BE2C (cell line): ENCODE results near the gene KRT4.
"Not testable (repeated sequence)": the region's sequence is repeated elsewhere in the genome, so short reads cannot be mapped to it uniquely, and the experiment has no call there.

Source experiments
- DNase-seq: peaks from one replicate; pipeline ENCODE4 v3.0.0-alpha.2; 2020
- H3K27me3 ChIP-seq: fragments of 250-450 bp; sonication (Bioruptor Pico); 2 replicates; pipeline ENCODE4 v1.5.1; 2020; ENCODE audit warnings: mild to moderate bottlenecking
- H3K36me3 ChIP-seq: fragments of 250-450 bp; sonication (Bioruptor Pico); 2 replicates; pipeline ENCODE4 v1.5.1; 2020; ENCODE audit warnings: mild to moderate bottlenecking
- H3K4me1 ChIP-seq: fragments of 250-450 bp; sonication (Bioruptor Pico); 2 replicates; pipeline ENCODE4 v1.5.1; 2020
- H3K4me3 ChIP-seq: 2 replicates; pipeline ENCODE4 v1.5.1; 2011; ENCODE audit warnings: low read depth, low read length
- H3K9me3 ChIP-seq: fragments of 250-450 bp; sonication (Bioruptor Pico); 2 replicates; pipeline ENCODE4 v1.5.1; 2020
- TF ChIP-seq, protein P1 (sequence below): IDR thresholded peaks from 2 replicates; pipeline ENCODE4 v1.5.1; 2012; ENCODE audit warnings: mild to moderate bottlenecking, low read depth, low read length

Gene KRT4

DNA sequence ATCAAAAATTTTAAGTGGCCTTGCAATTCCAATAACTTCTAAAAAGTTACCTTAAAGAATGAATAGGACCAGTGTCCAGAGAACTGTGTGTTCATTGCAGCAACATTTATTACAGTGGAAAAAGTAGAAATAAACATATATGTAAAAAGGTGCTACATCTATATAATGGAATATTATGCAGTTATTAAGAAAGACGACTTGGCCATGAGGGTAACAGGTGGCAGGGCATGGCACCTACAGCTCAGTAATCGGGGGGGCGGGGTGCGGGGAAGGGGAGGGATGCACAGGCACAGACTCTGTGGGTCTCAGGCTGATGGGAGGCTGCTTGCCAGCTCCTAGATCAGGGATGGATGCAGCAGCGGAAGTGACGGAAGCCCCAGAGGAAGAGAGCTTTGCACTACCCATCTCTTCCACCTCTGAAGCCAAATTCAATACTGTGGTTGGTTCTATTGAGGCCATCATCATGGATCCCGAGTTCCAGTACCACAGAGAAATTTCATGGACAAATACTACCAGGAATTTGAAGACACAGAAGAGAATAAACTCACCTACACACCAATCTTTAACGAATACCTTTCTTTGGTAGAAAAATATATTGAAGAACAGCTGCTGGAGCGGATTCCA, 50.8 kb downstream of the KRT4 start:
- H3K36me3 ChIP-seq = no peaks in the 10 kb centered on the region
- no peaks in the 10 kb centered on the region for H3K4me1 ChIP-seq
- TF ChIP-seq, protein P1, sequence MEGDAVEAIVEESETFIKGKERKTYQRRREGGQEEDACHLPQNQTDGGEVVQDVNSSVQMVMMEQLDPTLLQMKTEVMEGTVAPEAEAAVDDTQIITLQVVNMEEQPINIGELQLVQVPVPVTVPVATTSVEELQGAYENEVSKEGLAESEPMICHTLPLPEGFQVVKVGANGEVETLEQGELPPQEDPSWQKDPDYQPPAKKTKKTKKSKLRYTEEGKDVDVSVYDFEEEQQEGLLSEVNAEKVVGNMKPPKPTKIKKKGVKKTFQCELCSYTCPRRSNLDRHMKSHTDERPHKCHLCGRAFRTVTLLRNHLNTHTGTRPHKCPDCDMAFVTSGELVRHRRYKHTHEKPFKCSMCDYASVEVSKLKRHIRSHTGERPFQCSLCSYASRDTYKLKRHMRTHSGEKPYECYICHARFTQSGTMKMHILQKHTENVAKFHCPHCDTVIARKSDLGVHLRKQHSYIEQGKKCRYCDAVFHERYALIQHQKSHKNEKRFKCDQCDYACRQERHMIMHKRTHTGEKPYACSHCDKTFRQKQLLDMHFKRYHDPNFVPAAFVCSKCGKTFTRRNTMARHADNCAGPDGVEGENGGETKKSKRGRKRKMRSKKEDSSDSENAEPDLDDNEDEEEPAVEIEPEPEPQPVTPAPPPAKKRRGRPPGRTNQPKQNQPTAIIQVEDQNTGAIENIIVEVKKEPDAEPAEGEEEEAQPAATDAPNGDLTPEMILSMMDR = no peak
- H3K9me3 ChIP-seq = no peaks in the 10 kb centered on the region
- no peak for DNase-seq
- no peaks in the 10 kb centered on the region; the same call in 1 of the 2 replicates for H3K27me3 ChIP-seq
- H3K4me3 ChIP-seq = no peak overlapping the region

DNA sequence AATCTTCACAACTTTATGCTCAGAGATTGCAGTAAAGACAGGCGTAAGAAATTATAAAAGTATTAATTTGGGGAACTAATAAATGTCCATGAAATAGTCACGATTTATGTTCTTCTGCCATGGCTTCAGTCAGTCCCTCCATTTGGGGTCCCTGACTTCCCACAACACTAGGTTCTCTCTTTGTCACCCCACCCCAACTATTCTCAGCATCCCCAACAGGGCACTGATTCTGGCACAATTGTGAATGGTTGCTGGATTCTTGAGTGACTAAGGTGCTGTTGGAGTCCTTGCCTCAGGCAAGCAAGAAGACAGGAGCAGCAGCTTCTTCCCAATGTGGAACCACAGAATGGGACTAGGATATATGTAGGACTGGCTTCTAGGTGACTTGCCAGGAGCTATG, 52.1 kb downstream of the KRT4 start:
- TF ChIP-seq, protein P1 = no peak
- no peaks in the 10 kb centered on the region for H3K36me3 ChIP-seq
- no peaks in the 10 kb centered on the region for H3K4me1 ChIP-seq
- H3K27me3 ChIP-seq = no peaks in the 10 kb centered on the region; the same call in 1 of the 2 replicates
- DNase-seq = no peak
- no peaks in the 10 kb centered on the region for H3K9me3 ChIP-seq
- no peak overlapping the region for H3K4me3 ChIP-seq

DNA sequence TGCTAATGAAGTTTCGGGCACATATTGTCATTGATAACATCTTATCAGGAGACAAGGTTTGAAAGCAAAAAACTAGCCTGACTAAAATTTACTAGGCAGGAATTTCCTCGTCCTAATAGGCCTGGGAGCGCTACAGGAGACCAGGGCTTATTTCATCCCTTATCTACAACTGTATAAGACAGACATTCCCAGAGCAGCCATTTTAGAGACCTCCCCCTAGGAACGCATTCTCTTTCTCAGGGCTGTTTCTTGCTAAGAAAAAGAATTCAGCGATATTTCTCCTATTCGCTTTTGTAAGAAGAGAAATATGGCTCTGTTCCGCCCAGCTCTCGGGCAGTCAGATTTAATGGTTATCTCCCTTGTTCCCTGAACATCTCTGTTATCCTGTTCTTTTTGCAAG, 52.7 kb downstream of the KRT4 start:
- not testable (repeated sequence) for DNase-seq, H3K4me1 ChIP-seq, H3K4me3 ChIP-seq, H3K9me3 ChIP-seq, H3K27me3 ChIP-seq, H3K36me3 ChIP-seq

DNA sequence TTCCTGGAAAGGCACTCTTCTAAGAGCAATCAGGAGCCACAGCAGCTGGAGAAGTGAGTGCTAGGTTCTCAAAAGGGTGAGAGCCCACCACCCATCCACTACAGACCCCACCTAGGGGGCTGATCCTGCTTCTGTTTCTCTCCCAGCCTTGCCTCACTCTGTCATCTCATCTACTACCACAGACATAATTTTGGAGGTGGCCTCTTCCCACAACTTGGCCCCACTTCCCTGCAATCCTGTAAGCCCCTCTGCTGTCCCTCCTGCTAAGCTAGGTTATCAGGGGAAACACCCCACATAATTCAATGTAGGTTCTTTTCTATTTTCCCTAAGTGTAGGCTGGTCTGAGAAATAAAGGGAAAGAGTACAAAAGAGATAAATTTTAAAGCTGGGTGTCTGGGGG, 53.3 kb downstream of the KRT4 start:
- no peaks in the 10 kb centered on the region for H3K36me3 ChIP-seq
- no peaks in the 10 kb centered on the region for H3K4me1 ChIP-seq
- DNase-seq = no peak
- no peaks in the 10 kb centered on the region; the same call in 1 of the 2 replicates for H3K27me3 ChIP-seq
- H3K4me3 ChIP-seq = no peak overlapping the region
- TF ChIP-seq, protein P1 = no peak
- no peaks in the 10 kb centered on the region for H3K9me3 ChIP-seq

DNA sequence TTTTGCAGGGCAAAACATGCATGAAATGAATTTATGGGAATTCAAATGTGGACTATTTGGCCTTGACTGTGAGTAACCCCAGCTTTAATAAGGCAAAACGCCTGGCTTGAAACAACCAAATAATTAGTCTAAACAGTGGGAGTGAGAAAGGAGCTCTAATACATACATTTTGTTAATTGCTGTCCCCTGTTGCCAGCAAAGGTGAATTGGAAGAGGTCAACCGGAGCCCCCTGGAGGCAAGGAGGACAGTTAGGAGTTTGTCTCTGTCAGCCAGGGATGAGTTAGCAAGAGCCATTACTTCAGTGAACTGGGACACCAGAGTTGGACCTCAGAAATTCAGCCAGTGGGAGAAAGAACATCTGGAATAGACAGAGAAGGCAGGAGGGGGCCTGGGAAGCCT, 54.2 kb downstream of the KRT4 start:
- Histone ChIP-seq H3K4me3 (no peak overlapping the region), H3K9me3 (no peaks in the 10 kb centered on the region), H3K27me3 (no peaks in the 10 kb centered on the region; the same call in 1 of the 2 replicates), H3K4me1 (no peaks in the 10 kb centered on the region), H3K36me3 (no peaks in the 10 kb centered on the region)
- TF ChIP-seq, protein P1 = no peak
- no peak for DNase-seq

DNA sequence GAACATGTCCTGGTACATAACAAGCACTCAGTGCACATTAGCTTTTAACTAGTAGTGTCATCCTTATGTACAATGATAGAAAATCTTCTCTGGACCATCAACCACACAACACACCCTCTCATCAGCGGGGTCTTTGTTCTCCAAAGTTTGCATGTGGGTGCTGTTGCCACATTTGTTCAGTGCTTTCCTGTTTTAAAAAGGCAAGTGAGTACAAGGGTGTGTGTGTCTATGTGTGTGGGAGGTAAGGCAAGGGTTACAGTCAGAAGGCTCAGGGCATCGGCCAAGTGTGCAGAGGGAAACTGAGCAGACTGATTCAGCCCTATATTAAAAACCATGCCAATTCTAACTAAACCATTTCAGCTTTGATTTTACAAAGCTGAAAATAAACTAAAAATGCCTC, 54.7 kb downstream of the KRT4 start:
- H3K4me1 ChIP-seq = no peaks in the 10 kb centered on the region
- H3K27me3 ChIP-seq = no peaks in the 10 kb centered on the region; the same call in 1 of the 2 replicates
- no peak for DNase-seq
- H3K36me3 ChIP-seq = no peaks in the 10 kb centered on the region
- no peak overlapping the region for H3K4me3 ChIP-seq
- H3K9me3 ChIP-seq = no peaks in the 10 kb centered on the region
- TF ChIP-seq, protein P1 = no peak
